Osteocyte (in vitro differentiated cells): ENCODE measurements around the gene AP2B1. TPM values are rescaled to one million over a fixed set of nuclear protein-coding genes. Genes with fewer than 3 reads are reported as not detected.
"Not testable (repeated sequence)": the region's sequence is repeated elsewhere in the genome, so short reads cannot be mapped to it uniquely, and the experiment has no call there.

Experiments used
- DNase-seq: peaks from one replicate; pipeline ENCODE4 v3.0.0; 2021; ENCODE audit warnings: mixed read lengths; ENCODE audit not compliant: unreplicated experiment; ENCODE audit errors: extremely low spot score
- H3K27ac Mint-ChIP-seq: one replicate; pipeline ENCODE4 v1.8.0; 2021; ENCODE audit warnings: mild to moderate bottlenecking, mixed read lengths; ENCODE audit not compliant: unreplicated experiment
- H3K27me3 Mint-ChIP-seq: one replicate; pipeline ENCODE4 v1.8.0; 2021; ENCODE audit warnings: mixed read lengths; ENCODE audit not compliant: unreplicated experiment
- H3K36me3 Mint-ChIP-seq: one replicate; pipeline ENCODE4 v1.8.0; 2021; ENCODE audit warnings: mixed read lengths; ENCODE audit not compliant: unreplicated experiment
- H3K4me1 Mint-ChIP-seq: one replicate; pipeline ENCODE4 v1.8.0; 2021; ENCODE audit warnings: mixed read lengths; ENCODE audit not compliant: unreplicated experiment
- H3K4me3 Mint-ChIP-seq: one replicate; pipeline ENCODE4 v1.8.0; 2021; ENCODE audit warnings: mild to moderate bottlenecking, moderate library complexity, mixed read lengths; ENCODE audit not compliant: unreplicated experiment
- H3K9me3 Mint-ChIP-seq: one replicate; pipeline ENCODE4 v1.8.0; 2021; ENCODE audit warnings: mixed read lengths; ENCODE audit not compliant: unreplicated experiment
- CTCF ChIP-seq: fragments of 200-600 bp; sonication (generic); IDR thresholded peaks from 2 replicates; pipeline ENCODE4 v1.5.0; 2021; ENCODE audit warnings: antibody characterized with exemption, mild to moderate bottlenecking, moderate library complexity
- total RNA-seq: library from RNA; stranded (reverse); gene quantifications from 2 replicates; pipeline ENCODE4 v1.2.1, GENCODE V29; 2021

AP2B1 gene
- total RNA-seq, 1 donor from 2014 or later = 201 TPM

- no peaks in the 10 kb centered on the region for H3K27me3 Mint-ChIP-seq
- no peaks in the 10 kb centered on the region for H3K9me3 Mint-ChIP-seq
- H3K27ac Mint-ChIP-seq = no peak overlapping the region
- no peaks in the 10 kb centered on the region for H3K4me1 Mint-ChIP-seq
- H3K4me3 Mint-ChIP-seq = no peak overlapping the region
- DNase-seq = no peak
- H3K36me3 Mint-ChIP-seq = peaks cover 33% of the 10 kb centered on the region
- no peak for TF ChIP-seq CTCF
Observed at GRCh38 chr17:35609831-35610230, 22.7 kb downstream of the AP2B1 start.

GRCh38 chr17:35610746-35611145 lies 23.6 kb downstream of the AP2B1 start:
- H3K4me1 Mint-ChIP-seq, H3K27me3 Mint-ChIP-seq, H3K27ac Mint-ChIP-seq, DNase-seq, H3K4me3 Mint-ChIP-seq, H3K9me3 Mint-ChIP-seq: not testable (repeated sequence)
- peaks cover 30% of the 10 kb centered on the region for H3K36me3 Mint-ChIP-seq

- Mint-ChIP-seq H3K27ac (no peak overlapping the region), H3K4me3 (no peak overlapping the region), H3K27me3 (no peaks in the 10 kb centered on the region), H3K9me3 (no peaks in the 10 kb centered on the region), H3K36me3 (peaks cover 20% of the 10 kb centered on the region), H3K4me1 (no peaks in the 10 kb centered on the region)
- peak; percentile 85 for TF ChIP-seq CTCF
- no peak for DNase-seq
Observed at GRCh38 chr17:35612924-35613521, 25.9 kb downstream of the AP2B1 start.

GRCh38 chr17:35614810-35615209 lies 27.7 kb downstream of the AP2B1 start:
- Mint-ChIP-seq H3K27me3 (no peaks in the 10 kb centered on the region), H3K27ac (no peak overlapping the region), H3K9me3 (no peaks in the 10 kb centered on the region), H3K4me3 (no peak overlapping the region), H3K36me3 (peaks cover 18% of the 10 kb centered on the region), H3K4me1 (no peaks in the 10 kb centered on the region)
- no peak for DNase-seq
- no peak for TF ChIP-seq CTCF

GRCh38 chr17:35616536-35616935 lies 29.4 kb downstream of the AP2B1 start:
- Mint-ChIP-seq H3K4me1 (no peaks in the 10 kb centered on the region), H3K27me3 (no peaks in the 10 kb centered on the region), H3K27ac (no peak overlapping the region), H3K36me3 (peaks cover 11% of the 10 kb centered on the region), H3K9me3 (no peaks in the 10 kb centered on the region), H3K4me3 (no peak overlapping the region)
- TF ChIP-seq CTCF = no peak
- DNase-seq = no peak

- Mint-ChIP-seq H3K4me3 (no peak overlapping the region), H3K36me3 (peaks cover 9% of the 10 kb centered on the region), H3K4me1 (no peaks in the 10 kb centered on the region), H3K27me3 (no peaks in the 10 kb centered on the region), H3K9me3 (no peaks in the 10 kb centered on the region), H3K27ac (no peak overlapping the region)
- TF ChIP-seq CTCF = no peak
- DNase-seq = no peak
Observed at GRCh38 chr17:35617505-35617904, 30.4 kb downstream of the AP2B1 start.
